GM19351 (cell line): ENCODE data around the gene AUP1.
"Not testable (repeated sequence)": the region's sequence is repeated elsewhere in the genome, so short reads cannot be mapped to it uniquely, and the experiment has no call there.

Experiments
- ATAC-seq: cut with Tn5 transposase; IDR thresholded peaks from one replicate; pipeline ENCODE4 v1.9.1; 2021; ENCODE audit warnings: mild to moderate bottlenecking, moderate library complexity; ENCODE audit not compliant: unreplicated experiment

Gene AUP1

DNA sequence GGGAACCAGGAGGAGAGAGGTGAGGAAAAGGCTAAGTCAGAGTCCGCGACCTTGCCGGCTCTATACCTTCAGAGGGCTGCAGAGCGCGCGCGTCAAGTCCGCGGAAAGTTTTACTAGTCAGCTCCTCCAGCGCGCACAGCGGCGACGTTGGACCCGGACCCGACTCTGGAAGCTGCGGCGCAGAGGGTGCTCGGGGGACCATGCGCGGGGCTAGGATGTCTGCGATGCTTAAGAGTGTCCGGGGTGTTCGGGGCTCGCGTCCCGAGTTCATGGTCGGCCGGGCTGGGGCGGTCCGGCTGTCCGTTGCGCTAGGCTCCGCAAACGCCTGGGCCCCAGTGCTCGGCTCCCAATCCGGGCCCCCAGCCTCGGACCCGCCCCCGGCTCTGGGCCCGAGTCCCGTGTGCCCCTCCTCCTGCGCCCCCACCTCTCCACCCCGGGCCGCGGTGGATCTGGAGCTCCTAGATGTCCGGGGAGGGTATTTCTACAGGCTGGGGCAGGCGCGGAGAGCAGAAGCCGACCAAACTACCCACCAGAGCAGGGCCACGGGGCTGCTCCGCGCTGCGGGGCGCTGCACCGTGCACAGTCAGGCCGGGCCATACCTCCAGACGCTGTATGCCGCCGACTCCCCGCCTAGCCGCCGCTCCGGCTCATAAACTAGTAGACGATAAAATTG is 30.1 kb downstream of the AUP1 start, which contains the start of gene LBX2:
TSS of gene LBX2 (minus strand) at position 337 of the 673 bp plus-strand sequence. CDS start at position 271, 66 bp downstream.
- ATAC-seq, result no peak

DNA sequence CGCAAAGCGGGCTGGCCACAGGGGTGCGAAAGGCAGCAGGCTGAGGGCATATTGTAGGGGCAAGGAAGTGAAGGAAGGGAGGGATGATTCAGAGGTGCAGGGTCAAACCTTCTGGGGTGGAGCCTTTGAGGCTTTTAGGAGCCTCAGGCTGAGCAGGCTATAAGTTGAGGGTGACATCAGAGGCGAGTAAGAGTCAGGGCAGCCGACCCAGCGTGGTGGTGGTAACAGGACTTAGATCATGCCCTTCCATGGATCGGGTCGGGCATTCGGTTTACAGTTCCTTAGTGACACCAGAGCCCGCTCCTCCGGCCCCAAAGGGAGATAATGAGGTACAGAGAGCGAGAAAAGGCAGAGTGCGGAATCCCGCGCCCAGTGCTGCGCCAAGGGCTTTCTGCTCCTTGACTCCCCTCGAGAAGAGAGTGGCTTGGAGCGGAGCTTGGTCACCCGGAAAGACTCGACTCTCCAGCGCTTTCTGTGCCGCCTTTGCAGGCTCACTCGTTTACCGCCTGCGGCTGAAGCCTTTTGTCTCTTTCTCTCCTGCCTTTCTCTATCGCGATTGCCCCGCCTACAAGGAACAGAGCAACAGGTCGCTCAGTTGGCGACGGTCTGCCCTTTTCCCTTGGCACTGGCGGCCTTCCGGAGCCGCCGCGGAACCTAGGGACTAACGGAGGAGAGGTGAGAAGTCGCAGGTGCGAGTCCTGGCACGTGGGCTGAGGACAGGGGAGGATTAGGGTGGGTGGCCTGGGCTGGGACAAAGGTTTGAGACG is 30.8 kb downstream of the AUP1 start:
- no peak for ATAC-seq

DNA sequence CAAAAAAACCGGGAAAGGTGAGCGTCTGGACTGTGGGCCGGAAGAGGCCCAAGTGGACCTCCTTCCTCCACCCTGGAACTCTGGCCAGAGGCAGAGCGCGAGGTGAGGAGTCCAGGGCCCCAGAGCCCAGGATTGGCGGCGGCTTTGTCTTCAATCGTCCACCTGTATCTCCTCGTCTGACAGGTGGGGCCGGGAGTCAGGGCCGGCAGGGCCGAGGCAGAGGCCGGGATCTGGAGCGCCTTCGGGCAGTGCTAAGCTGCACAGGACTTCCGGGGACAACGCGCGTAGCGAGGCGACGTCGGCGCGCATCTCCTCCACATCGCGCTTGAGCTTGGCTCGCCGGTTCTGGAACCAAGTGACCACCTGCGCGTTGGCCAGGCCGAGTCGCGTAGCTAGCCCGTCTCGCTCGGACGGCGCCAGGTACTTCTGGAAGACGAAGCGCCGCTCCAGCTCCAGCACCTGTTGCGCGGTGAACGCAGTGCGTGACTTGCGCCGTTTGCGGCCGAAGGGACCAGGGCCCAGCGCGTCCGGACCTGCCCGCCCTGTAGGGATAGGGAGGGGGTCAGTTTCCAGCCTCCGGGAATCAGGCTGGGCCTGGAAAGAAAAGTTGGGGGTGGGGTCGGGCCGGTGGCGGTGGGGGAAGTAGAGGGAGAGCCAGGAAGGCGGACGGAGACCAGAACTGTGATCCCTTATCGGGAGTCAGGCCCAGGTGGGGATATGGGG is 31.6 kb downstream of the AUP1 start:
- no peak for ATAC-seq

DNA sequence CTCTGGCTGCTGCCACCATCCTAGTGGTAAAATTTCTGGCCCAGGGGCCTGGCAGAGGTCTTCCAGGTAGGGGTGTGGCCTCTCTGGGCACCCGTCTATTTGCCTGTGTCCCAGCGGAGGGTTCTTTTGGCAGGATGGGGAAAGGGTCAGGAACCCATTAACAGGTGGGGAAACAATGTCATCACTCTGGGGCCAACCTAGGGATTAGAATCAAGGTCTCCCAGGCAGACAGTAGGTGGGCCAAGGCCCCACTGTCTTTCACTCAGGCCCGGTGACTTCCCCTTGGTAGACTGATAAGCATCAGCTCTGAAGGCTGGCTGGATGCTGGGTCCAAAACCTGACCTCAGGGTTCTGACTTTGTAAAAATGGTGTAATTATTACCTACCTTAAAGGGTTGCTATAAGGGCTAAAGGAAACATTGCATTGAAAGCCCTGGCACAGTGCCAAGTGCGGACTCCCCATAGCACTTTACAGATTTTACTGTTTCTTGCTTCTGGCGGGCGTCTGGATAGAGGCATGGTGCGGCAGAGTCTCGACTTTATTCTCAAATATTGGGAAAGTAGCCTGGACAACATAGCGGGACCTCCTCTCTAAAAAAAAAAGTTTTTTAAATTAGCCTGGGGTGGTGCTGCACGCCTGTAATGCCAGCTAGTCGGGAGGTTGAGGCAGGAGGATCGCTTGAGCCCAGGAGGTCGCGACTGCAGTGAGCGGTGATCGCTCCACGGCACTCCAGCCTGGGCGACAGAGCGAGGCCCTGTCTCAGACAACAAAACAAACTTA is 32.3 kb downstream of the AUP1 start:
- ATAC-seq, result no peak

DNA sequence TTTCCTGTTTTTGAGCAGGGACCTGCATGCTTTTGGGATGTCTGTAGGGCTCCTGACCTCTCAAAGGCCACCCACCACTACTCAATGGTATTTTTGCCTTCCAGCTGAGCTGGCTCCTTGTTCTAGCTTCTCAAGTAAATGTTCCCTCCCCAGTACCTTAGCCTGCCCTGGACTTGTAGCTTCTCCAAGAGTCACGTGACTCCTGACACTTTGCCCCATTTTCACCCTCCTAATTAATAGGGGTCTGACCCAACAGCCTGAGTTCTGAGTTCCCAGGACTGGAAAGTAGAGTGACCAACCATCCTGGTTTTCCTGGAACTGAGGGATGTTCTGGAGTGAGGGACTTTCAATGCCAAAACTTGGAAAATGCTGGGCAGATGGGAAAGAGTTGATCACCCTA is 34.1 kb downstream of the AUP1 start:
- ATAC-seq, result no peak

DNA sequence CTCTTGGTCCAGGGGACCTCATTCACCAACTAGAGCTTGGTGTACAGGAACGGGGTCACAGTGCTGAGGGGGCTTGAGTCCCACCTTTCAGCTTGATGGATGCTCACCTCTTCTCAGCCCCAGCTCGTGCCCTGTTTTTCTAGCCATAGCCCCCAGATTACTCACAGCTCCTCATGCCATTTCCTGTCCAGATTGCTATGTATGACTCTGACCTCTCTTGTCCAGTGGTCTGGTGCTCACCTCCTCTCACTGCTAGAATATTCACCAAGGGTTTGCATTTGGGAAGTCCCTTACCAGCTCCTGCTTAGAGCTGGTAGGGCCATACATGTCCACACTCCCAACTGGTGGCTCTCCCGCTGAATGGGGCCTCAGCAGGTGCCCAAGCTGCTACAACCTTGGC is 36.0 kb downstream of the AUP1 start:
- no peak for ATAC-seq

DNA sequence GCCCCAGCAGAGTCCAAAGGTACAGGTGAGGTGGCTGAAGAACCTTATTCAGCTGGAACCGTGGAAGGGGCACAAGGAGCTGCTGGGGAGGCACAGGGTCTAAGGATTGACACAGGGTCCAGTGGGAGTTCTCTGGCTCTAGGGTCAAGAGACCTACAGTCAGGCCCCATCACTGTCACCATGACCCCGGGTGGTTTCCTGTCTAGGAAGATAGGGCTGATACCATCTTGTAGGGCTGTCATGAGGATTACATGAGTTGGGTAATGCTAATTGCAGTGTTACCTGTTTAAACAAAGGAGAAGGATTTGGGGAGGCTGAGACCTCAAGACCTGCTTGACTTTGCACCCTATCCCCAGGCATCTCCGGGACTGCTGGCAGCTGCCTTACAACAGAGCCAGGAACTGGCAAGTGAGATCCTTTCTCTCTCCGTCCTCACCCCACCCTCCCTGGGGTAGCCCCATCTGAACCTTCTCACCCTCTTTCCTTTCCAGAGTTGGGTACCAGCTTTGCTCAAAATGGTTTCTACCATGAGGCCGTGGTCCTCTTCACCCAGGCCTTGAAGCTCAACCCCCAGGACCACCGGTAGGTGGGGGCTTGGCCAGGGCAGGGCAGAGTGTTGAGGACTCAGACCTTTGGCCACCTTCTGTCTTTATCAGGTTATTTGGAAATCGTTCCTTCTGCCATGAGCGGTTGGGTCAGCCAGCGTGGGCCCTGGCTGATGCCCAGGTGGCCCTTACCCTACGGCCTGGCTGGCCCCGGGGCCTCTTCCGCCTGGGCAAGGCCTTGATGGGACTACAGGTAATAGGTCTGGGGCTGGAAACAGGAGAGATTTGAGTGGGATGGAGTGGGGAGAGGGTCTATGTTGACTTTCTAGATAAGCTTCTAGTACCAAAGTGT is 37.6 kb downstream of the AUP1 start:
- no peak for ATAC-seq

DNA sequence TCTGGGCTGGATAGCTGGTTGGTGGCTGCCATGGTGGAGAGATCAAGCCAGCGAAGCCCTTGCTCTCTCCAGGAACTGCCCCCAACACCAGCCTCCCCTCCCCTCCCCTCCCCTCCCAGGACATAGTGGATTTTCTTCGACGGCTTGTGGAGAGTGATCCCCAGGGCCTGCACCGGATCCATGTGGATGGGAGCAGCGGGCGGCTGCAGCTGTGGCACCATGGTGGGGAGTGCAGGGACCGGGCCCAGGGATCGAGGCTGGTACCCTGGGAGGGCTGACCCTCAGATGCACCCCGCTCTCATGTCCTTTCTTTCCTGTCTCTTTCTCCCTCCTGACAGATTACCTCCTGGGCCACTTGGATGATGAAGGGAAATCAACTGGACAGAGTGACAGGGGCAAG is 39.6 kb downstream of the AUP1 start:
- no peak for ATAC-seq

DNA sequence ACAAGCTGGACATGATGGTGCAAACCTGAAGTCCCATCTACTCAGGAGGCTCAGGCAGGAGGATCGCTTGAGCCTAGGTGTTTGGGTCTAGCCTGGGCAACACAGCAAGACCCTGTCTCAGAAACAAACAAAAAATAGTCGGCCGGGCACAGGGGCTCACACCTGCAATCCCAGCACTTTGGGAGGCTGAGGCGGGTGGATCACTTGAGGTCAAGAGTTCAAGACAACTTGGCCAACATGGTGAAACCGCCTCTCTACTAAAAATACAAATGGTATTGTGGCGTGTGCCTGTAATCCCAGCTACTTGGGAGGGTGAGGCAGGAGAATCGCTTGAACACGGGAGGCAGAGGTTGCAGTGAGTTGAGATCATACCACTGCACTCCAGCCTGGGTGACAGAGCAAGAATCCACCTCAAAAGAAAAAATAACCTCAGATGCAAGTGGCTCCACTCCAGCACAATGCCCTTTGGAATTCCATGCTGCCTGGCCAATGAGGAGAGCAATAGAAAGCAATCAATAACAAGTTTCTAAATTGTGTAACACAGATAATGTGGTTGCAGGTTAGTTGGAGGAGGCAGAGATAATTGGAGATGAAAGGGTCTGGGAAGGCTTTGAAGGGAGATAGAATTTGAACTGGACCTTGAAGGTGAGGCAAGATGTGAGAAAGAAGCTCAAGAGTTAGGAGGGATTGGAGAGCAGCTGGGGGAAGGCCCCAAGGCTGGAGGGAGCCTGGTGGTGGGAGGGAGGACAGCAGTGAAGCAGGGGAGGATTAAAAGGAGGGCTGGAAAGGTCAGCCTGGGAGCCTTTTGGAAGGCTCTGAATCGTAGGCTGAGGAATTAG is 40.6 kb downstream of the AUP1 start:
- ATAC-seq, result no peak

DNA sequence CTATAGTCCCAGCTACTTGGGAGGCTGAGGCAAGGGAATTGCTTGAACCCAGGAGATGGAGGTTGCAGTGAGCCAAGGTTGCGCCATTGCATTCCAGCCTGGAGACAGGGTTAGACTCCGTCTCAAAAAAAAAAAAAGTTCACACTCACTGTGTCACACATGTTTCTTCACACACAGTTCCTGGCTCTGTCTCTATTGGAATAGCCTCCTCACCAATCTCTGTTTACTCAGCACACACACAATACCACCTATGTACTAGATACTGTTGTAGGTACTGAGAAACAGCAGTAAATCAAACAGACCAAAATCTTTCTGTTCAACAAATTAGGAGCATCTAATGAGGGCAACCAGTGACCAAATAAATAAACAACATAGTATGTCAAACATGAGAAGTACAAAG is 43.4 kb downstream of the AUP1 start:
- no peak for ATAC-seq

DNA sequence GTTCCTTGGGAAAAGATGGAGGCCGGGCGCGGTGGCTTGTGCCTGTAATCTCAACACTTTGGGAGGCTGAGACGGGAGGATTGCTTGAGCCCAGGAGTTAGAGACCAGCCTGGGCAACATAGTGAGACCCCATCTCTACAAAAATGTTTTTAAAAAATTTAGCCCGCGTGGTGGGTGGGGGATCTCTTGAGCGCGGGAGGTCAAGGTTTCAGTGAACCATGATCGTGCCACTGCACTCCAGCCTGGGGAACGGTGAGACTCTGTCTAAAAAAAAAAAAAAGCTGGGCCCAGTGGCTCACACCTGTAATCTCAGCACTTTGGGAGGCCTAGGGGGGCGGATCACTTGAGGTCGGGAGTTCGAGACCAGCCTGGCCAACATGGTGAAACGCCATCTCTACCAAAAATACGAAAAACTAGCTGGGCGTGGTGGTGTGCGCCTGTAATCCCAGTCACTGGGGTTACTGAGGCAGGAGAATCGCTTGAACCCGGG is 45.8 kb downstream of the AUP1 start:
- ATAC-seq, result not testable (repeated sequence)

DNA sequence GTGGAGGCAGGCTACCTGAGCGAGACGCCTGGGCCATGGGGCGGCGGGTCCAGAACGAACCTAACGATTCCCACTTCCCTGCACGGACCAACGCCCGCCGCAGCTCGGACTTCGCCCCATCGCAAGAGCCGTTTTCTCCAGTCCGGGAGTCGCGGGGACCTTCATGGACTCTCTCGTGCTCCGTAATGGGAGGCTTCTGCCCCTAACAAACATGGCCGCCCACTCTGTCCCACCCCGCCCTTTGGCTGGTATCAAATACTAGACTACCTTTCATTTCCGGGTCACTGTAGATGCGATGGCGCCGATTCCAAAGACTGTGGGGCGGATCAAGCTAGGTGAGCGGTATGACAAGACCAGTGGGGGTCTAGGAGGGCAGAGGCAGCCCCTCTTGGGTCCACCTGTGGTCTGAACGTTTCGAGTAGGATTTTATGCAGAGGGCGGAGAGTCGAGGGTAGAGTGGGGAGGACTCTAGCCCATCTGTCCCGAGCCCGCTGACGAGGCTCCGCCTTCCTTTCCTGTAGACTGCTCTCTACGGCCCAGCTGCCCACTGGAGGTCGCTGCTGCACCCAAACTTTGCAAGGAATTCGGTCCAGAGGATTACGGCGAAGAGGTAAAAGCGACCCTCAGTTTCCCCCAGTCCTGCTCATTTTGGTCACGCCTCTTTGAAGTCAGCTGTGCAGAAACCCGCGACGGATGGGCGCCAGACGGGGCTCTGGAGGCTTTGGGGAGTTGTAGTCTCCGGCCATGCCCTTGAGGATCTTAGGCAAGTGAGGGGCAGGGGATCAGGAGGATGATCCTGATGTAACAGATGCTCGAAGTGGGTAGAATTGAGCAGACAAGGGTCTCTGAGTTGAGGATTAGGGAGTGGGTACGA is 46.5 kb downstream of the AUP1 start, which contains the start of the genes CCDC142 and TTC31:
TSS of gene CCDC142 (minus strand) at position 198 of the 874 bp plus-strand sequence. CDS start at position 37, 161 bp downstream.
TSS of gene TTC31 (plus strand) at position 281 of the 874 bp plus-strand sequence. CDS start at position 296, 15 bp downstream.
- peak; percentile 86 for ATAC-seq

DNA sequence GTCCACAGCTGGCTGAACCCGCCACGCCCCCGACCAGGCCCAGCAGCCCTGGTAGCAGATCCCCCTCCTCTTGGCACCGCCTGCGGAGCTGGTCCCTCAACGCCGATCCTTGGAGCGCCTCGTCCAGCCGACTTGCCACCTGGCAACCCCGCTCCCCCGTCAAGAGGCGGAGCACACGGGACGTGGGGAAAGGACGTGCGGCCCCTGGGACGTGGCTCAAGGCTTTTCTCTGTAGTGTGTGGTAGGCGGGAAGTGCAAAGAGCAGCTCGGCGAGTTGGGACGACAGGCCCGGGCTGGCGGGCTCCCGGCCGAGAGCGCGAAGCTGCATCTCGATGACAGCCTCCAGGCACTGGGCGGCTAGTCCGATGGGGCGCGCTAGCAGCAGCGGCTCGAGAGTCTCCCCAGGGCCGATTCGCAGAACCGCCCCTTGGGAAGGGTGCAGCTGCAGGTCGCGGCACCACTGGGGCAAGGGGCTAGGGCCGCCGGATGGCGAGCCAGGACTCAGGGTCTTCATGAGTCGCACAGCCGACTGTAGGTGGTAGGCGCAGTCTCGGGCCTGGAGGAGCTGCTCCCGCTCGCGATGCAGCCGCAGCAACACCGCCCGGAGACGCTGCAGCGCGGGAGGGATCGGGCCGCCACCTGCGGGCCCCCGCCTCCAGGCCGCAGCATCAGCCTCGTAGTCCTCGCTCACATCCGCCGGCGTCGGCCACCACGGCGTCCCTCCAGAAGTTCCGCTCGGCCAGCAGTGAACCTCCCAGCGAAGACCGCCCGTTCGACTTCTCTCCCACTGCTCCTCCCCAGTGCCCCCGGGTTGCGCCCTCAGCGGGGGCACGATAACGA is 47.3 kb downstream of the AUP1 start:
- peak; percentile 40 for ATAC-seq

DNA sequence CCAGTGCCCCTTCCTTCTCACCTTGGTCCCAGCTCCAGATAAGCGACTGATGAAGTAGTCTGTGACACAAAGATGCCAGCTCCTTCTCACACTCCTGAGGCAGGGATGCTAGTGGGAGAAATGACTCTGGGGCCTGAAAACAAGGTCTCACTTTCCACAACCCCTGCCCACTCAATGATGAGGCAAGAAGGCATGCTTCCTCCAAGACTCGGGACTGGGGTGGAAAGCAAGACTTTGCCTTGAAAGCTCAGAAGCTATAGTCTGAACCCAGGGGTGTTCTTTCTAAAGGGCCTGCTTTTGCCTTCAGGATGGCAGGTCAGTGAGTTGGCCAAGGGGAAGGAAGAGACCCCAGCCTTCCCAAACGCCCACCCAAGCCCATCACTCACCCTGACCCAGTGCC is 48.1 kb downstream of the AUP1 start:
- no peak for ATAC-seq
